ENCODE results near the gene ERC1. TPM values are rescaled to one million over a fixed set of nuclear protein-coding genes. Genes with fewer than 3 reads are reported as not detected.

ERC1 gene
- total RNA-seq, 1 experiment from 2014 or later: 39.4 TPM

- CTCF ChIA-PET: interaction anchor here (1.1 kb wide), 1 partner anchor 11 kb away, joined by 3 read pairs; no protein-coding TSS in a partner anchor
- BruUV-seq (replicated peaks): no TSS peak
- Mint-ChIP-seq H3K4me1 (ENCODE audit: low read depth, unreplicated experiment) (no peaks in the 10 kb centered on the region), H3K27me3 (ENCODE audit: unreplicated experiment) (no peaks in the 10 kb centered on the region), H3K9me3 (ENCODE audit: low read depth, unreplicated experiment) (peaks cover 3% of the 10 kb centered on the region), H3K36me3 (ENCODE audit: insufficient read depth, unreplicated experiment) (no peaks in the 10 kb centered on the region), H3K4me3 (ENCODE audit: low read depth, unreplicated experiment) (no peak overlapping the region), H3K27ac (ENCODE audit: unreplicated experiment) (no peak overlapping the region)
- intact Hi-C loops (cut with micrococcal nuclease; ENCODE audit: unreplicated experiment): no loop called here
- no peak for DNase-seq
- TF ChIP-seq CTCF (IDR thresholded peaks at IDR 0.05; ENCODE audit: unreplicated experiment): no peak
These were observed 31.3 kb downstream of the ERC1 start for GRCh38 chr12:1022032-1022970.

GRCh38 chr12:1030779-1031178 is 39.8 kb downstream of the ERC1 start:
- Mint-ChIP-seq H3K27me3 (ENCODE audit: unreplicated experiment) (no peaks in the 10 kb centered on the region), H3K27ac (ENCODE audit: unreplicated experiment) (no peak overlapping the region), H3K9me3 (ENCODE audit: low read depth, unreplicated experiment) (no peaks in the 10 kb centered on the region), H3K4me1 (ENCODE audit: low read depth, unreplicated experiment) (no peaks in the 10 kb centered on the region), H3K36me3 (ENCODE audit: insufficient read depth, unreplicated experiment) (no peaks in the 10 kb centered on the region), H3K4me3 (ENCODE audit: low read depth, unreplicated experiment) (no peak overlapping the region)
- BruUV-seq (replicated peaks): no TSS peak
- intact Hi-C loops (cut with micrococcal nuclease; ENCODE audit: unreplicated experiment): no loop called here
- DNase-seq: no peak
- no peak for TF ChIP-seq CTCF (IDR thresholded peaks at IDR 0.05; ENCODE audit: unreplicated experiment)
- CTCF ChIA-PET: no interaction called here

- intact Hi-C loops (cut with micrococcal nuclease; ENCODE audit: unreplicated experiment): no loop called here
- Mint-ChIP-seq H3K9me3 (ENCODE audit: low read depth, unreplicated experiment) (no peaks in the 10 kb centered on the region), H3K4me3 (ENCODE audit: low read depth, unreplicated experiment) (no peak overlapping the region), H3K36me3 (ENCODE audit: insufficient read depth, unreplicated experiment) (no peaks in the 10 kb centered on the region), H3K4me1 (ENCODE audit: low read depth, unreplicated experiment) (no peaks in the 10 kb centered on the region), H3K27ac (ENCODE audit: unreplicated experiment) (no peak overlapping the region), H3K27me3 (ENCODE audit: unreplicated experiment) (no peaks in the 10 kb centered on the region)
- CTCF ChIA-PET: no interaction called here
- DNase-seq: no peak
- no TSS peak for BruUV-seq (replicated peaks)
- TF ChIP-seq CTCF (IDR thresholded peaks at IDR 0.05; ENCODE audit: unreplicated experiment): no peak
These were observed 43.2 kb downstream of the ERC1 start for GRCh38 chr12:1034243-1034642.

- intact Hi-C loops (cut with micrococcal nuclease; ENCODE audit: unreplicated experiment): no loop called here
- Mint-ChIP-seq H3K27ac (ENCODE audit: unreplicated experiment) (no peak overlapping the region), H3K4me3 (ENCODE audit: low read depth, unreplicated experiment) (no peak overlapping the region), H3K9me3 (ENCODE audit: low read depth, unreplicated experiment) (no peaks in the 10 kb centered on the region), H3K36me3 (ENCODE audit: insufficient read depth, unreplicated experiment) (no peaks in the 10 kb centered on the region), H3K27me3 (ENCODE audit: unreplicated experiment) (no peaks in the 10 kb centered on the region), H3K4me1 (ENCODE audit: low read depth, unreplicated experiment) (no peaks in the 10 kb centered on the region)
- BruUV-seq (replicated peaks): no TSS peak
- TF ChIP-seq CTCF (IDR thresholded peaks at IDR 0.05; ENCODE audit: unreplicated experiment): no peak
- CTCF ChIA-PET: no interaction called here
- no peak for DNase-seq
These were observed 43.9 kb downstream of the ERC1 start for GRCh38 chr12:1034751-1035457.
